NT2/D1 (cell line): ENCODE data around the gene SPINK14.

ENCODE experiments used
- YY1 ChIP-seq: IDR thresholded peaks from 2 replicates; pipeline ENCODE4 v1.6.1; 2011; ENCODE audit not compliant: insufficient read length, insufficient read depth
- ZNF274 ChIP-seq: IDR thresholded peaks from 2 replicates; pipeline ENCODE4 v1.6.1; 2011; ENCODE audit warnings: mild to moderate bottlenecking, low read depth, low read length

DNA sequence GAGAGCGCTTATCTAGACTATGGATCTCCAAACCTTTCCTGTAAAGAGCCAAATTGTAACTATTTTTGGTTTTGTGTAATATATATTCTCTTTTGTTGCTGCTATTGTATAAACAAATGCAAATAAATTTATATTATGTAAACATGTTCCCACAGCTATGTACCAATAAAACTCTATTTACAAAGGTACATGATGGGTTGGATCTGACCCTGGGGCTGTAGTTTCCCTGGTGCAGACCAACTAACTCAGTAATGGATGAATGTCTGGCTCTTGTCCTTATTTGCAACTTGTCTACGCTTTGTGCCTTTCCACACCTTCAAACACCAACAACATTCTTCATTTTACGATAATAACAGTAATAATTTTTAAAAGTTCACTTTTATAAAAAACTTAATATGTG, 27.5 kb upstream of the SPINK14 start:
- TF ChIP-seq YY1 (no peak), ZNF274 (no peak)
